ENCODE results near the gene CPLANE1.
"Not testable (repeated sequence)": the region's sequence is repeated elsewhere in the genome, so short reads cannot be mapped to it uniquely, and the experiment has no call there.

Gene CPLANE1

GRCh38 chr5:37121027-37121426 lies 128.1 kb downstream of the CPLANE1 start:
- no peak for DNase-seq (ENCODE audit: low read depth in 3 of 3)

- no peak for DNase-seq (ENCODE audit: low read depth in 3 of 3)
These were observed 128.9 kb downstream of the CPLANE1 start for GRCh38 chr5:37120270-37120669.

GRCh38 chr5:37116359-37116758 lies 132.8 kb downstream of the CPLANE1 start:
- DNase-seq (ENCODE audit: low read depth in 3 of 3), result no peak

GRCh38 chr5:37112383-37112991 lies 136.7 kb downstream of the CPLANE1 start:
- no peak for DNase-seq (ENCODE audit: low read depth in 3 of 3)

GRCh38 chr5:37111426-37112382 lies 137.5 kb downstream of the CPLANE1 start:
- DNase-seq (ENCODE audit: low read depth in 3 of 3), result no peak

- DNase-seq (ENCODE audit: low read depth in 3 of 3), result no peak
These were observed 139.0 kb downstream of the CPLANE1 start for GRCh38 chr5:37110135-37110534.

- DNase-seq (ENCODE audit: low read depth in 3 of 3), result no peak
These were observed 139.8 kb downstream of the CPLANE1 start for GRCh38 chr5:37109338-37109737.

- DNase-seq (ENCODE audit: low read depth in 3 of 3), result no peak
These were observed 145.9 kb downstream of the CPLANE1 start for GRCh38 chr5:37103302-37103701.

- DNase-seq (ENCODE audit: low read depth in 3 of 3), result not testable (repeated sequence)
These were observed 149.9 kb downstream of the CPLANE1 start for GRCh38 chr5:37099267-37099666.

GRCh38 chr5:37093795-37094194 lies 155.4 kb downstream of the CPLANE1 start:
- DNase-seq (ENCODE audit: low read depth in 3 of 3), result not testable (repeated sequence)

GRCh38 chr5:37090781-37091180 lies 158.4 kb downstream of the CPLANE1 start:
- DNase-seq (ENCODE audit: low read depth in 3 of 3), result no peak

GRCh38 chr5:37090123-37090726 lies 159.0 kb downstream of the CPLANE1 start:
- no peak for DNase-seq (ENCODE audit: low read depth in 3 of 3)

- no peak for DNase-seq (ENCODE audit: low read depth in 3 of 3)
These were observed 161.2 kb downstream of the CPLANE1 start for GRCh38 chr5:37088009-37088408.

GRCh38 chr5:37086466-37087173 lies 162.6 kb downstream of the CPLANE1 start:
- DNase-seq (ENCODE audit: low read depth in 3 of 3), result no peak

- not testable (repeated sequence) for DNase-seq (ENCODE audit: low read depth in 3 of 3)
These were observed 163.2 kb downstream of the CPLANE1 start for GRCh38 chr5:37086026-37086425.

- DNase-seq (ENCODE audit: low read depth in 3 of 3), result not testable (repeated sequence)
These were observed 166.2 kb downstream of the CPLANE1 start for GRCh38 chr5:37082977-37083376.

- no peak for DNase-seq (ENCODE audit: low read depth in 3 of 3)
These were observed 168.5 kb downstream of the CPLANE1 start for GRCh38 chr5:37080697-37081096.

- DNase-seq (ENCODE audit: low read depth in 3 of 3), result no peak
These were observed 172.0 kb downstream of the CPLANE1 start for GRCh38 chr5:37077146-37077545.

- no peak for DNase-seq (ENCODE audit: low read depth in 3 of 3)
These were observed 173.7 kb downstream of the CPLANE1 start for GRCh38 chr5:37075399-37075950.

- DNase-seq (ENCODE audit: low read depth in 3 of 3), result no peak
These were observed 177.1 kb downstream of the CPLANE1 start for GRCh38 chr5:37071901-37072581.

- DNase-seq (ENCODE audit: low read depth in 3 of 3), result no peak
These were observed 177.7 kb downstream of the CPLANE1 start for GRCh38 chr5:37071487-37071886.
